SK-N-MC (cell line): ENCODE data around the gene SRRT.

Experiments
- EZH2 ChIP-seq: fragments of 200-600 bp; sonication (generic); IDR thresholded peaks from one replicate; pipeline ENCODE4 v1.6.1; 2017; ENCODE audit warnings: antibody characterized with exemption
- FOXP2 ChIP-seq: optimal IDR thresholded peaks from 2 replicates; pipeline ENCODE3; 2011; ENCODE audit warnings: mild to moderate bottlenecking, moderate library complexity; ENCODE audit not compliant: insufficient read depth; ENCODE audit errors: extremely low read length, control extremely low read depth
- POLR2AphosphoS5 ChIP-seq: IDR thresholded peaks from 2 replicates; pipeline ENCODE4 v1.6.1; 2012; ENCODE audit warnings: mild to moderate bottlenecking, low read depth, low read length, borderline replicate concordance

DNA sequence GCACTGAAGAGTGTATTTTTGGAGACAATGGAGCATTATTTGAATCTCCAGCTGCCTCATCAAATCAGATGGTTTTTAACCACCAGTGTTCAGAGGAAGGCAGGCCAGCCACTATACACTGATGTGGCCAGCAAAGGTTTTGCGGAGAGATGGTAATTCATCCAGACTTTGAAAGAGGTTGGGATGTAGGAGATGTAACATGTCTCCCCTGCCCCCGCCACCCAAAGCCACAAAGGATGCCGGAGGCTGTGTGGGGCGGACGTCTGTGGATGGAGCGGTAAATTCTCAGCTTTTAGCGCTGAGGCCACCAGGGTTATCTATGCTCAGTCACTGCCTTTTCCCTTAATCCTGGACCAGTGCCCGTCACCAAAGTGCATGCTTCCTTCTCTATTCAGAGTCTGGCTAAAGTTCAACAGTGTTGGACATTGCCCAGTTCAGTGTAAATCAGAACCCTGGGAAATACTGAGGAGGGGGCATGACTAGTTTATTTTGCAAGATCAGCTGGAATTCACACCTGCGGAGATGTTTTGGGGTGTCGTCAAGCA is 11.4 kb upstream of the SRRT start:
- TF ChIP-seq POLR2AphosphoS5 (no peak), EZH2 (no peak), FOXP2 (no peak)
